ENCODE data around the gene HSD17B14. TPM values are rescaled to one million over a fixed set of nuclear protein-coding genes. Genes with fewer than 3 reads are reported as not detected.

Gene HSD17B14
- total and polyA plus RNA-seq, 2 of the 13 experiments (the other 11 are each of a cell fraction or from before 2014, with no cell fraction given): 0.58 to 1.2 TPM

DNA sequence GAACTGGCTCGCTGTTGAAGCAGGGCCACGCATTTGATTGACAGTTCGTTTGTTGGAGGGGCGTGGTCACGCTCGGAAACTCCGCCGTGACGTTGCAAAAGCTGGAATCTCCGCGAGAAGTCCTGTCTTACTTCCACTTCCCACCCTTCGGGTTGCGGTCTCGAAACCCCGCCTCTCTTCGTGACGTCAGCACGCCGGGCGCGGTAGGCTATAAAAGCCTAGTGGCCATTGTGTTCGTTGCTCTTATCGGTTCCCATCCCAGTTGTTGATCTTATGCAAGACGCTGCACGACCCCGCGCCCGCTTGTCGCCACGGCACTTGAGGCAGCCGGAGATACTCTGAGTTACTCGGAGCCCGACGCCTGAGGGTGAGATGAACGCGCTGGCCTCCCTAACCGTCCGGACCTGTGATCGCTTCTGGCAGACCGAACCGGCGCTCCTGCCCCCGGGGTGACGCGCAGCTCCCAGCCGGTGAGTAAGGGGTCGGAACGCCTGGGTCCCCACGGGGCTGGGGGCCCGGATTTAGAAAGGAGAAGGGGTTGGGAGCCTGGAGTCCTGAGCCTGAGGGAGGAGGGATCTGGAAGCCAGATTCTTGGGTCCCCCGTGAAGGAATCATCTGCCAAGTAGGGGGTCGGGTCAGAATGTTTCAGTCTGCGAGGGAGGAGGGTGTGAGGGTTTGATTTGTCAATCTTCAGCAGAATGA, 36.0 kb upstream of the HSD17B14 start, which contains the start of gene PPP1R15A (continued):
- TF ChIP-seq HNRNPUL1 (IDR thresholded peaks at IDR 0.05; ENCODE audit: low read depth, low read length): no peak
- no peak for TF ChIP-seq ZBTB1 (CRISPR knock-in tag; IDR thresholded peaks at IDR 0.05; ENCODE audit: borderline replicate concordance)
- TF ChIP-seq KLF9 (CRISPR knock-in tag; IDR thresholded peaks at IDR 0.05; ENCODE audit: low read depth): no peak
- TF ChIP-seq ZNF432 (CRISPR knock-in tag; IDR thresholded peaks at IDR 0.05; ENCODE audit: borderline replicate concordance): no peak
- TF ChIP-seq SKI (IDR thresholded peaks at IDR 0.05; ENCODE audit: partially characterized antibody): peak; percentile 20
- TF ChIP-seq ZNF24 (IDR thresholded peaks at IDR 0.05): no peak
- TF ChIP-seq, protein P1, sequence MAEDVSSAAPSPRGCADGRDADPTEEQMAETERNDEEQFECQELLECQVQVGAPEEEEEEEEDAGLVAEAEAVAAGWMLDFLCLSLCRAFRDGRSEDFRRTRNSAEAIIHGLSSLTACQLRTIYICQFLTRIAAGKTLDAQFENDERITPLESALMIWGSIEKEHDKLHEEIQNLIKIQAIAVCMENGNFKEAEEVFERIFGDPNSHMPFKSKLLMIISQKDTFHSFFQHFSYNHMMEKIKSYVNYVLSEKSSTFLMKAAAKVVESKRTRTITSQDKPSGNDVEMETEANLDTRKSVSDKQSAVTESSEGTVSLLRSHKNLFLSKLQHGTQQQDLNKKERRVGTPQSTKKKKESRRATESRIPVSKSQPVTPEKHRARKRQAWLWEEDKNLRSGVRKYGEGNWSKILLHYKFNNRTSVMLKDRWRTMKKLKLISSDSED (CRISPR knock-in tag; IDR thresholded peaks at IDR 0.05): no peak
- peak; percentile 57; the same call in 1 of the 2 replicates for TF ChIP-seq MYC (CRISPR knock-in tag; IDR thresholded peaks at IDR 0.05; ENCODE audit: borderline replicate concordance)
- peak; percentile 75; the same call in 1 of the 2 replicates for TF ChIP-seq ZNF788 (CRISPR knock-in tag; IDR thresholded peaks at IDR 0.05; ENCODE audit: borderline replicate concordance)
- TF ChIP-seq KLF11 (CRISPR knock-in tag; IDR thresholded peaks at IDR 0.05): peak; percentile 66; the same call in 1 of the 2 replicates
- TF ChIP-seq, protein P2, sequence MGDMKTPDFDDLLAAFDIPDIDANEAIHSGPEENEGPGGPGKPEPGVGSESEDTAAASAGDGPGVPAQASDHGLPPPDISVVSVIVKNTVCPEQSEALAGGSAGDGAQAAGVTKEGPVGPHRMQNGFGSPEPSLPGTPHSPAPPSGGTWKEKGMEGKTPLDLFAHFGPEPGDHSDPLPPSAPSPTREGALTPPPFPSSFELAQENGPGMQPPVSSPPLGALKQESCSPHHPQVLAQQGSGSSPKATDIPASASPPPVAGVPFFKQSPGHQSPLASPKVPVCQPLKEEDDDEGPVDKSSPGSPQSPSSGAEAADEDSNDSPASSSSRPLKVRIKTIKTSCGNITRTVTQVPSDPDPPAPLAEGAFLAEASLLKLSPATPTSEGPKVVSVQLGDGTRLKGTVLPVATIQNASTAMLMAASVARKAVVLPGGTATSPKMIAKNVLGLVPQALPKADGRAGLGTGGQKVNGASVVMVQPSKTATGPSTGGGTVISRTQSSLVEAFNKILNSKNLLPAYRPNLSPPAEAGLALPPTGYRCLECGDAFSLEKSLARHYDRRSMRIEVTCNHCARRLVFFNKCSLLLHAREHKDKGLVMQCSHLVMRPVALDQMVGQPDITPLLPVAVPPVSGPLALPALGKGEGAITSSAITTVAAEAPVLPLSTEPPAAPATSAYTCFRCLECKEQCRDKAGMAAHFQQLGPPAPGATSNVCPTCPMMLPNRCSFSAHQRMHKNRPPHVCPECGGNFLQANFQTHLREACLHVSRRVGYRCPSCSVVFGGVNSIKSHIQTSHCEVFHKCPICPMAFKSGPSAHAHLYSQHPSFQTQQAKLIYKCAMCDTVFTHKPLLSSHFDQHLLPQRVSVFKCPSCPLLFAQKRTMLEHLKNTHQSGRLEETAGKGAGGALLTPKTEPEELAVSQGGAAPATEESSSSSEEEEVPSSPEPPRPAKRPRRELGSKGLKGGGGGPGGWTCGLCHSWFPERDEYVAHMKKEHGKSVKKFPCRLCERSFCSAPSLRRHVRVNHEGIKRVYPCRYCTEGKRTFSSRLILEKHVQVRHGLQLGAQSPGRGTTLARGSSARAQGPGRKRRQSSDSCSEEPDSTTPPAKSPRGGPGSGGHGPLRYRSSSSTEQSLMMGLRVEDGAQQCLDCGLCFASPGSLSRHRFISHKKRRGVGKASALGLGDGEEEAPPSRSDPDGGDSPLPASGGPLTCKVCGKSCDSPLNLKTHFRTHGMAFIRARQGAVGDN (CRISPR knock-in tag; IDR thresholded peaks at IDR 0.05): peak; percentile 80
- TF ChIP-seq ATAD3A (CRISPR knock-in tag; IDR thresholded peaks at IDR 0.05): no peak
- TF ChIP-seq, protein P3, sequence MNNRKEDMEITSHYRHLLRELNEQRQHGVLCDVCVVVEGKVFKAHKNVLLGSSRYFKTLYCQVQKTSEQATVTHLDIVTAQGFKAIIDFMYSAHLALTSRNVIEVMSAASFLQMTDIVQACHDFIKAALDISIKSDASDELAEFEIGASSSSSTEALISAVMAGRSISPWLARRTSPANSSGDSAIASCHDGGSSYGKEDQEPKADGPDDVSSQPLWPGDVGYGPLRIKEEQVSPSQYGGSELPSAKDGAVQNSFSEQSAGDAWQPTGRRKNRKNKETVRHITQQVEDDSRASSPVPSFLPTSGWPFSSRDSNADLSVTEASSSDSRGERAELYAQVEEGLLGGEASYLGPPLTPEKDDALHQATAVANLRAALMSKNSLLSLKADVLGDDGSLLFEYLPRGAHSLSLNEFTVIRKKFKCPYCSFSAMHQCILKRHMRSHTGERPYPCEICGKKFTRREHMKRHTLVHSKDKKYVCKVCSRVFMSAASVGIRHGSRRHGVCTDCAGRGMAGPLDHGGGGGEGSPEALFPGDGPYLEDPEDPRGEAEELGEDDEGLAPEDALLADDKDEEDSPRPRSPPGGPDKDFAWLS (CRISPR knock-in tag; IDR thresholded peaks at IDR 0.05; ENCODE audit: borderline replicate concordance): no peak
- TF ChIP-seq, protein P4, sequence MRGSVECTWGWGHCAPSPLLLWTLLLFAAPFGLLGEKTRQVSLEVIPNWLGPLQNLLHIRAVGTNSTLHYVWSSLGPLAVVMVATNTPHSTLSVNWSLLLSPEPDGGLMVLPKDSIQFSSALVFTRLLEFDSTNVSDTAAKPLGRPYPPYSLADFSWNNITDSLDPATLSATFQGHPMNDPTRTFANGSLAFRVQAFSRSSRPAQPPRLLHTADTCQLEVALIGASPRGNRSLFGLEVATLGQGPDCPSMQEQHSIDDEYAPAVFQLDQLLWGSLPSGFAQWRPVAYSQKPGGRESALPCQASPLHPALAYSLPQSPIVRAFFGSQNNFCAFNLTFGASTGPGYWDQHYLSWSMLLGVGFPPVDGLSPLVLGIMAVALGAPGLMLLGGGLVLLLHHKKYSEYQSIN (CRISPR knock-in tag; IDR thresholded peaks at IDR 0.05; ENCODE audit: borderline replicate concordance): no peak
- peak; percentile 94; the same call in 1 of the 2 replicates for TF ChIP-seq MEIS1 (CRISPR knock-in tag; IDR thresholded peaks at IDR 0.05; ENCODE audit: borderline replicate concordance)
- no peak; the same call in 1 of the 2 replicates for TF ChIP-seq ZNF17 (CRISPR knock-in tag; IDR thresholded peaks at IDR 0.05)
- no peak for TF ChIP-seq SMYD3 (CRISPR knock-in tag; IDR thresholded peaks at IDR 0.05)
- TF ChIP-seq ELF4 (CRISPR knock-in tag; IDR thresholded peaks at IDR 0.05; ENCODE audit: borderline replicate concordance): peak; percentile 61; the same call in 1 of the 2 replicates
- TF ChIP-seq KLF12 (CRISPR knock-in tag; IDR thresholded peaks at IDR 0.05; ENCODE audit: borderline replicate concordance): no peak
- TF ChIP-seq, protein P5, sequence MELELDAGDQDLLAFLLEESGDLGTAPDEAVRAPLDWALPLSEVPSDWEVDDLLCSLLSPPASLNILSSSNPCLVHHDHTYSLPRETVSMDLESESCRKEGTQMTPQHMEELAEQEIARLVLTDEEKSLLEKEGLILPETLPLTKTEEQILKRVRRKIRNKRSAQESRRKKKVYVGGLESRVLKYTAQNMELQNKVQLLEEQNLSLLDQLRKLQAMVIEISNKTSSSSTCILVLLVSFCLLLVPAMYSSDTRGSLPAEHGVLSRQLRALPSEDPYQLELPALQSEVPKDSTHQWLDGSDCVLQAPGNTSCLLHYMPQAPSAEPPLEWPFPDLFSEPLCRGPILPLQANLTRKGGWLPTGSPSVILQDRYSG (CRISPR knock-in tag; IDR thresholded peaks at IDR 0.05): no peak
- TF ChIP-seq MED13 (CRISPR knock-in tag; IDR thresholded peaks at IDR 0.05): no peak

Data from HepG2 (cell line).